Small intestine (tissue), 7 donors: ENCODE data around the gene MEX3A. TPM values are rescaled to one million over a fixed set of nuclear protein-coding genes. Genes with fewer than 3 reads are reported as not detected.

Source experiments
- DNase-seq, 2 donors: peaks; one replicate each; pipeline versions ENCODE4 v3.0.0 to v3.0.0-alpha.2; 2013
- FAIRE-seq: peaks from 2 replicates; lab custom pipeline; 2012; peaks lifted over from hg19 to GRCh38; lab: Jason Lieb, UNC
- H3K27ac ChIP-seq, 3 donors: one replicate each; pipeline ENCODE4 v1.5.1; 2013; ENCODE audit warnings: low read length in 2 of 3, mild to moderate bottlenecking in 2 of 3, control low read depth in 1 of 3, inconsistent platforms in 1 of 3, low read depth in 1 of 3, moderate library complexity in 1 of 3
- H3K27me3 ChIP-seq, 3 donors: one replicate each; pipeline ENCODE4 v1.6.1; 2013; ENCODE audit warnings: low read length in 3 of 3, inconsistent platforms in 1 of 3; ENCODE audit not compliant: control insufficient read depth in 3 of 3, insufficient read depth in 3 of 3
- H3K36me3 ChIP-seq, 3 donors: one replicate each; pipeline ENCODE4 v1.6.1; 2013; ENCODE audit warnings: low read length in 3 of 3, inconsistent platforms in 1 of 3, low read depth in 1 of 3, mild to moderate bottlenecking in 1 of 3, moderate library complexity in 1 of 3; ENCODE audit not compliant: control insufficient read depth in 3 of 3, insufficient read depth in 2 of 3
- H3K4me1 ChIP-seq, 3 donors: one replicate each; pipeline ENCODE4 v1.6.1; 2013; ENCODE audit warnings: low read length in 2 of 3, inconsistent platforms in 1 of 3, low read depth in 1 of 3, mild to moderate bottlenecking in 1 of 3, moderate library complexity in 1 of 3; ENCODE audit not compliant: control insufficient read depth in 3 of 3, insufficient read depth in 2 of 3
- H3K4me3 ChIP-seq, 3 donors: one replicate each; pipeline ENCODE4 v1.5.1; 2013; ENCODE audit warnings: low read length in 3 of 3, control low read depth in 1 of 3, inconsistent platforms in 1 of 3, low read depth in 1 of 3, mild to moderate bottlenecking in 1 of 3, moderate library complexity in 1 of 3
- H3K9me3 ChIP-seq, 2 donors: one replicate each; pipeline ENCODE4 v1.6.1; 2013; ENCODE audit warnings: low read depth in 1 of 2, low read length in 1 of 2; ENCODE audit not compliant: control insufficient read depth in 2 of 2, insufficient read depth in 1 of 2
- whole genome bisulfite sequencing, 3 donors: extraction: QIAGEN DNeasy Blood & Tissue Kit; methylation state at CpG; one replicate each; pipeline ENCODE4 v1.1.7; 2013; 5-methylcytosine and 5-hydroxymethylcytosine counted together
- polyA plus RNA-seq, 4 donors: library from polyadenylated mRNA; stranded (reverse) in 3 of 4; unstranded in 1 of 4; fragments of 200-250 nt in 3 of 4; fragments of 120-200 nt in 1 of 4; gene quantifications; one replicate each; pipeline versions ENCODE4 v1.2.1 to v1.2.3, GENCODE V29; 2013
- donor health status: healthy with polysubstance abuse.
- donor health status: control.
- donor health status: control.
- donor health status: Bipolar disorder and iron deficiency.
- donor health status: healthy.

Gene MEX3A
- polyA plus RNA-seq, 4 donors, result under 0.01 to 5.6 (median 0.87) TPM

GRCh38 chr1:156108057-156108456, 25.8 kb upstream of the MEX3A start:
- Histone ChIP-seq H3K9me3 (no peaks in the 10 kb centered on the region), H3K4me3 (no peak overlapping the region), H3K27me3 (no peaks in the 10 kb centered on the region), H3K36me3 (no peaks in the 10 kb centered on the region), H3K4me1 (peaks cover 13 to 36% (median 20%) of the 10 kb centered on the region in 3 donors), H3K27ac (peak overlapping the region in 1 of 3 donors; percentile 19)
- FAIRE-seq (no peak), DNase-seq (no peak)
- WGBS, 3 donors, result 64 to 86% (median 74%) methylated on average over 3 of the region's 3 CpGs

DNA sequence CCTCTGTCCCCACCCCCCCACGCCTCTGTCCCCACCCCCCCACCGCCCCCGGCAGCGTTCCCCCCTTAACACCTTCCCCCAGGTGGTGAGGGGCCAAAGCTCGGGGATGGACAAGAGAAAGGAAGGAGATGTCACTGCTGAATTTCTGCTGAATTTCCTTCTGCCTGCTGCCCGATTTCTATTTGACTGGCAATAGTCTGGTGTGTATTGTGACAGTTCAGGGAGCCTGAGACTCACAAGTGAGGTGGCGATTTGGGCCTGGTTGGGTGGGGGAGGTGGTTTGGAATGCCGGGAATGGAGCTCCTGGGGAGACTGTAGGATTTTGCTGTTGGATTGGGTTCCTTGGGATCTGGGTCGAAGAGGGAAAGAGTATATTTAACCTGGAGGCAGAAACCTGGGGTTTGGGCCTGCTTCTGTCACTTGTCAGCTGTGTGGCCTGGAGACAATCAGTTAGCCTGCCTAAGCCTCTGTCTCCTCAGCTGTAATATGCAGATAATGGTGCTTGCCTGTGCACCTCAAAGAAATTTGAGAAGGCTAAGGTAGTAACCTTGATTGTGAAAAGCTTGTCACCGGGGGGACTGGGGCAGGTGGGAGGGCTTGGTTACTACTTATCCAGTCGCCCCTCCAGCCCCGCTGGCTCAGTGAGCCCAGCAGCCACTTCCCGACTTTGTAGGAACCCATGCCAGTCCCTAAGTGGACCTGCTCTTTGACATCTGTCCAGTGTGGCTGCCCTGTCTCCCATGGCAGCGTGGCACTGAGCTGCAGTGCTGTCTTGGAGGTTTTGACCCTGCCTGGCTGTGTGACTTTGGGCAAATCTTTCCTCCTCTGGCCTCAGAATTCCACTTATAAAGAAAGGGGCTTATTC, 24.6 kb upstream of the MEX3A start:
- DNase-seq (peak in 1 of 2 donors; percentile 60), FAIRE-seq (no peak)
- no peaks in the 10 kb centered on the region for H3K27me3 ChIP-seq
- no peaks in the 10 kb centered on the region for H3K36me3 ChIP-seq
- H3K4me3 ChIP-seq, result peak overlapping the region in 2 of 3 donors; percentile 12 to 38
- no peaks in the 10 kb centered on the region for H3K9me3 ChIP-seq
- H3K27ac ChIP-seq, result peak overlapping the region; percentile 64 to 95 (median 93)
- H3K4me1 ChIP-seq, result peaks cover 16 to 48% (median 31%) of the 10 kb centered on the region in 3 donors
- WGBS, 3 donors, result 39 to 52% (median 46%) methylated on average over 12 to 14 of the region's 14 CpGs

DNA sequence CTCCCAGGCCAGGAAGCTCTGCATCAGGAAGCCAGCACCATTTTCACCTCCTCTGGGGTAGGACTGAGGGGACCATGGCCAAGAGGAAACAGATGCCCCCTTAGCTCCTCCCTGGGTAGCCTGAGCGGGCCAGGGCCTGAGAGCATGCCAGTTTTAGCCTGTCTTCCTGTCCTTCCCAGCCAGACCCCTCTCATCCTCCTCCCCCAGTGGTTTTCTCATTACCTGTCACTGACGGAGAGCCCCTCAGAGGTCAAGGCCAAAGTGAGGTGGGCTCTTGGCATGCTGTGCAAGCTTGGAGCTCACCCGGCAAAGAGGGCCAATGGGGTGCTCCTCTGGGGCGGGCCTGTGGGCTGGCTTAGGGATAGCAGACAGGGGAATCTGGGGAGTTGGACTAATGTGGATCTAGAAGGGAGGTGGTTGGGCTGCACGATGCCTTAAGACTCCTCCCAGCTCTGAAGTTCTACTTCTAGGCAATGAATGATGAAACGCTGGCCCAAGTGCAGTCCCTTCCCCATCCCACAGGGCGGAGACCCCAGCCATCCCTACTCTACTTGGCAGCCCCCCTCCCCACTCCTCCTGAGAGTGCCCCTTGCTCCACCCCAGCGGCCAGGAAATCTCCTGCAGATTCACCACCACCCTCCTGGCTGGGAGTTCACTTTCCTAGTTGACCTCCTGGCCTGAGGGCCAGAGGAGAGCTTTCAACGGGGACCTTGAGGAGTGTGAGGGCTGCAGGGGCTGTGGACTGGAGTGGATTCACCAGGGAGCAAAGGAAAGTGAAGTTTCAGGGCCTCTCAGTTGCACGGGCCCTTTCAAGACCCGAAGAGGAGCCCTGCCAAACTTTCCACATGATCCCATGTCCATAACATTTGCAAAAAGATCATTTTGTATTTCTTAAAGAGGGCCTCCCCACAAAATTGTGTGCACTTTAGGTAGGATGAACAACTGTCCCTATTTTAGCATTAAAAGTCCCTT, 22.9 kb upstream of the MEX3A start:
- 52 to 64% (median 59%) methylated on average over 11 of the region's 11 CpGs for WGBS, 3 donors
- FAIRE-seq (no peak), DNase-seq (peak in 1 of 2 donors; percentile 68)
- Histone ChIP-seq H3K4me1 (peaks cover 16 to 60% (median 31%) of the 10 kb centered on the region in 3 donors), H3K9me3 (no peaks in the 10 kb centered on the region), H3K27ac (peak overlapping the region; percentile 28 to 93 (median 86)), H3K36me3 (no peaks in the 10 kb centered on the region), H3K4me3 (peak overlapping the region in 1 of 3 donors; percentile 51), H3K27me3 (no peaks in the 10 kb centered on the region)

DNA sequence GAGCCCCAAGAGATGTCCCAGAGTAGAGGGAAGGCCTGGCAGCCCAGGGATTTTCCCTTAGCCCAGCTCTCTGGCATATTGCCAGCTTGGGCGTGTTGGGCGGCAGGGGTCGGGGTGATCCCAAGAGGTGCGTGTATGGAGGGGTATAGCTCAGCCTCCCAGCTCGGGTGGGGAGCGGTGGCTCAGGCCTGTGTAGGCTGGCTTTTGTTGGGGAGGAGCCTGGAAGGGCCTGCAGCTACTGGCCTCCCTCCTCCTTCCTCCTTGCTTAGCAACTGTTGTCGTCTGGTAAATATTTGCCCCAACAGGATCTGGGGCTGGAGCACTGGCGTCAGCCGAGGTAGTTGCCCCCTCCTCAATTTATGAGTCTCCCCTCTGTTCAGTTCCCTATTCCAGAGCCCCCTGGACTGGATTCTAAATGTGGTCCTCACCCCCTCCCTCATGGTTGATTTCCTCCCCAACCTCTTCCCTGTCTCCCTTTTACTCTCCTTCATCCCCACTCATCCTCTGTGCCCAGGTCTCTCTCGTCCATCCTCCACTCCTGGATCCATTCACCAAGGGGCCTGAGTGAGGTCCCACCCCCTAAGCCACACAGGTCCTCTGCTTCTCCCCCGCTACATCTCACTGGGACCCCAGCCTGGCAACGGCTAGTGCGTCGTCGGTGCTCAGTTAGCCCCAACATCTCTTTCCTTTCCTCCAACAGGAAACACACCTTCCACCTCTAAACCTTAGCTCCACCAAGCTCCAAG, 22.0 kb upstream of the MEX3A start:
- no peak overlapping the region for H3K4me3 ChIP-seq
- H3K4me1 ChIP-seq, result peaks cover 16 to 64% (median 31%) of the 10 kb centered on the region in 3 donors
- no peaks in the 10 kb centered on the region for H3K27me3 ChIP-seq
- peak; percentile 69 to 92 for DNase-seq
- no peaks in the 10 kb centered on the region for H3K36me3 ChIP-seq
- WGBS, 3 donors, result 34 to 40% (median 39%) methylated on average over 13 to 15 of the region's 15 CpGs
- FAIRE-seq, result no peak
- peak overlapping the region; percentile 30 to 93 (median 86) for H3K27ac ChIP-seq
- H3K9me3 ChIP-seq, result no peaks in the 10 kb centered on the region

GRCh38 chr1:156103521-156103947, 21.3 kb upstream of the MEX3A start:
- peak overlapping the region; percentile 30 to 93 (median 86) for H3K27ac ChIP-seq
- H3K9me3 ChIP-seq, result no peaks in the 10 kb centered on the region
- no peak overlapping the region for H3K4me3 ChIP-seq
- WGBS, 3 donors, result 42 to 60% (median 53%) methylated on average over 8 to 9 of the region's 9 CpGs
- no peaks in the 10 kb centered on the region for H3K27me3 ChIP-seq
- DNase-seq (no peak), FAIRE-seq (no peak)
- H3K4me1 ChIP-seq, result peaks cover 16 to 64% (median 31%) of the 10 kb centered on the region in 3 donors
- peaks cover 0 to 2% (median 0%) of the 10 kb centered on the region in 3 donors for H3K36me3 ChIP-seq

- FAIRE-seq, result no peak
- Histone ChIP-seq H3K36me3 (peaks cover 0 to 2% (median 0%) of the 10 kb centered on the region in 3 donors), H3K27ac (peak overlapping the region; percentile 30 to 93 (median 86)), H3K4me1 (peaks cover 16 to 64% (median 31%) of the 10 kb centered on the region in 3 donors), H3K9me3 (no peaks in the 10 kb centered on the region), H3K27me3 (no peaks in the 10 kb centered on the region), H3K4me3 (no peak overlapping the region)
- DNase-seq, result peak; percentile 58 to 83
- 52 to 68% (median 55%) methylated on average over 16 of the region's 16 CpGs for WGBS, 3 donors
Observed at GRCh38 chr1:156102633-156103511, 20.6 kb upstream of the MEX3A start.

- DNase-seq, result peak in 1 of 2 donors; percentile 28
- Histone ChIP-seq H3K36me3 (peaks cover 0 to 11% (median 0%) of the 10 kb centered on the region in 3 donors), H3K27ac (peak overlapping the region in 1 of 3 donors; percentile 86)
Observed at GRCh38 chr1:156101880-156102279, 19.6 kb upstream of the MEX3A start.

More at GRCh38 chr1:156101880-156102279, 19.6 kb upstream of the MEX3A start:
- H3K4me3 ChIP-seq, result no peak overlapping the region
- 33 to 57% (median 55%) methylated on average over 6 of the region's 6 CpGs for WGBS, 3 donors
- FAIRE-seq, result no peak
- H3K4me1 ChIP-seq, result peaks cover 16 to 62% (median 34%) of the 10 kb centered on the region in 3 donors
- no peaks in the 10 kb centered on the region for H3K27me3 ChIP-seq
- H3K9me3 ChIP-seq, result no peaks in the 10 kb centered on the region
